GM19438 (cell line): ENCODE data around the gene MBD4.

Experiments used
- ATAC-seq: cut with Tn5 transposase; IDR thresholded peaks from one replicate; pipeline ENCODE4 v1.9.1; 2021; ENCODE audit warnings: low read depth; ENCODE audit not compliant: unreplicated experiment

Gene MBD4

GRCh38 chr3:129433565-129433964, 6.2 kb downstream of the MBD4 start:
- no peak for ATAC-seq

GRCh38 chr3:129432671-129433070, 7.1 kb downstream of the MBD4 start:
- ATAC-seq = no peak

- no peak for ATAC-seq
Observed at GRCh38 chr3:129432036-129432435, 7.7 kb downstream of the MBD4 start.

GRCh38 chr3:129429602-129430001, 10.1 kb downstream of the MBD4 start:
- no peak for ATAC-seq

GRCh38 chr3:129429080-129429451, 10.7 kb downstream of the MBD4 start:
- no peak for ATAC-seq

- ATAC-seq = peak; percentile 93
Observed at GRCh38 chr3:129428376-129429079, 11.2 kb downstream of the MBD4 start, which contains the start of gene EFCAB12. Gene EFCAB12 (minus strand): TSS chr3:129428636. CDS start chr3:129428488, 148 bp downstream.

GRCh38 chr3:129428007-129428375, 11.8 kb downstream of the MBD4 start:
- no peak for ATAC-seq

- ATAC-seq = no peak
Observed at GRCh38 chr3:129425619-129426018, 14.1 kb downstream of the MBD4 start.

GRCh38 chr3:129425213-129425612, 14.5 kb downstream of the MBD4 start:
- no peak for ATAC-seq

- ATAC-seq = peak; percentile 44
Observed at GRCh38 chr3:129424185-129424841, 15.4 kb downstream of the MBD4 start.

GRCh38 chr3:129422897-129423296, 16.9 kb downstream of the MBD4 start:
- ATAC-seq = no peak

GRCh38 chr3:129421988-129422745, 17.6 kb downstream of the MBD4 start:
- ATAC-seq = no peak

GRCh38 chr3:129421236-129421883, 18.4 kb downstream of the MBD4 start:
- no peak for ATAC-seq

GRCh38 chr3:129419476-129419875, 20.3 kb downstream of the MBD4 start:
- ATAC-seq = no peak

GRCh38 chr3:129418041-129418973, 21.4 kb downstream of the MBD4 start:
- no peak for ATAC-seq

- ATAC-seq = no peak
Observed at GRCh38 chr3:129417326-129417725, 22.4 kb downstream of the MBD4 start.

- no peak for ATAC-seq
Observed at GRCh38 chr3:129416415-129416814, 23.3 kb downstream of the MBD4 start.

GRCh38 chr3:129415830-129416229, 23.9 kb downstream of the MBD4 start:
- no peak for ATAC-seq

GRCh38 chr3:129415378-129415777, 24.4 kb downstream of the MBD4 start:
- no peak for ATAC-seq
